ENCODE results near the gene PTPRJ. TPM values are rescaled to one million over a fixed set of nuclear protein-coding genes. Genes with fewer than 3 reads are reported as not detected.

Gene PTPRJ
- total RNA-seq, 1 donor from 2014 or later: 34.9 TPM

GRCh38 chr11:48051217-48051830, 71.0 kb downstream of the PTPRJ start:
- no peaks in the 10 kb centered on the region for H3K27me3 ChIP-seq
- peaks cover 60% of the 10 kb centered on the region for H3K4me1 ChIP-seq
- no peaks in the 10 kb centered on the region for H3K36me3 ChIP-seq
- intact Hi-C loops (cut with DNase I): no loop called here
- peak overlapping the region; percentile 32 for H3K27ac ChIP-seq
- H3K4me3 ChIP-seq: no peak overlapping the region
- DNase-seq: no peak
- TF ChIP-seq CTCF (IDR thresholded peaks at IDR 0.05): no peak
- ATAC-seq: no peak
- H3K9me3 ChIP-seq: no peaks in the 10 kb centered on the region

GRCh38 chr11:48052183-48053044, 72.1 kb downstream of the PTPRJ start:
- Histone ChIP-seq H3K27ac (peak overlapping the region; percentile 32), H3K4me3 (no peak overlapping the region), H3K27me3 (no peaks in the 10 kb centered on the region), H3K4me1 (peaks cover 66% of the 10 kb centered on the region), H3K36me3 (no peaks in the 10 kb centered on the region), H3K9me3 (no peaks in the 10 kb centered on the region)
- intact Hi-C loops (cut with DNase I): no loop called here
- DNase-seq: peak; percentile 84
- no peak for TF ChIP-seq CTCF (IDR thresholded peaks at IDR 0.05)
- ATAC-seq: peak; percentile 75

GRCh38 chr11:48054994-48055291, 74.6 kb downstream of the PTPRJ start:
- no peak for TF ChIP-seq CTCF (IDR thresholded peaks at IDR 0.05)
- H3K36me3 ChIP-seq: no peaks in the 10 kb centered on the region
- no peaks in the 10 kb centered on the region for H3K9me3 ChIP-seq
- H3K27me3 ChIP-seq: no peaks in the 10 kb centered on the region
- ATAC-seq (no peak), DNase-seq (no peak)
- peaks cover 64% of the 10 kb centered on the region for H3K4me1 ChIP-seq
- peak overlapping the region; percentile 74 for H3K27ac ChIP-seq
- H3K4me3 ChIP-seq: no peak overlapping the region
- intact Hi-C loops (cut with DNase I): no loop called here

GRCh38 chr11:48055292-48056132, 75.2 kb downstream of the PTPRJ start:
- H3K4me3 ChIP-seq: no peak overlapping the region
- intact Hi-C loops (cut with DNase I): no loop called here
- ATAC-seq: peak; percentile 81

More at GRCh38 chr11:48055292-48056132, 75.2 kb downstream of the PTPRJ start:
- Histone ChIP-seq H3K36me3 (no peaks in the 10 kb centered on the region), H3K4me1 (peaks cover 59% of the 10 kb centered on the region), H3K27me3 (no peaks in the 10 kb centered on the region), H3K27ac (peak overlapping the region; percentile 74), H3K9me3 (no peaks in the 10 kb centered on the region)
- DNase-seq: no peak
- no peak for TF ChIP-seq CTCF (IDR thresholded peaks at IDR 0.05)
